ENCODE measurements around the gene ZNF524.

- TF ChIP-seq, protein P1, sequence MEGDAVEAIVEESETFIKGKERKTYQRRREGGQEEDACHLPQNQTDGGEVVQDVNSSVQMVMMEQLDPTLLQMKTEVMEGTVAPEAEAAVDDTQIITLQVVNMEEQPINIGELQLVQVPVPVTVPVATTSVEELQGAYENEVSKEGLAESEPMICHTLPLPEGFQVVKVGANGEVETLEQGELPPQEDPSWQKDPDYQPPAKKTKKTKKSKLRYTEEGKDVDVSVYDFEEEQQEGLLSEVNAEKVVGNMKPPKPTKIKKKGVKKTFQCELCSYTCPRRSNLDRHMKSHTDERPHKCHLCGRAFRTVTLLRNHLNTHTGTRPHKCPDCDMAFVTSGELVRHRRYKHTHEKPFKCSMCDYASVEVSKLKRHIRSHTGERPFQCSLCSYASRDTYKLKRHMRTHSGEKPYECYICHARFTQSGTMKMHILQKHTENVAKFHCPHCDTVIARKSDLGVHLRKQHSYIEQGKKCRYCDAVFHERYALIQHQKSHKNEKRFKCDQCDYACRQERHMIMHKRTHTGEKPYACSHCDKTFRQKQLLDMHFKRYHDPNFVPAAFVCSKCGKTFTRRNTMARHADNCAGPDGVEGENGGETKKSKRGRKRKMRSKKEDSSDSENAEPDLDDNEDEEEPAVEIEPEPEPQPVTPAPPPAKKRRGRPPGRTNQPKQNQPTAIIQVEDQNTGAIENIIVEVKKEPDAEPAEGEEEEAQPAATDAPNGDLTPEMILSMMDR (IDR thresholded peaks at IDR 0.05; ENCODE audit: insufficient read depth, low read depth, low read length), result no peak
- no peak for TF ChIP-seq EZH2 (IDR thresholded peaks at IDR 0.05; ENCODE audit: insufficient read depth, low read length)
Measured at GRCh38 chr19:55648585-55649267, 48.6 kb downstream of the ZNF524 start.
